HG03280 (cell line): ENCODE results near the gene CAMTA1.

ENCODE experiments used
- ATAC-seq: cut with Tn5 transposase; IDR thresholded peaks from one replicate; pipeline ENCODE4 v1.9.1; 2021; ENCODE audit warnings: mild to moderate bottlenecking, moderate library complexity; ENCODE audit not compliant: unreplicated experiment

Gene CAMTA1

DNA sequence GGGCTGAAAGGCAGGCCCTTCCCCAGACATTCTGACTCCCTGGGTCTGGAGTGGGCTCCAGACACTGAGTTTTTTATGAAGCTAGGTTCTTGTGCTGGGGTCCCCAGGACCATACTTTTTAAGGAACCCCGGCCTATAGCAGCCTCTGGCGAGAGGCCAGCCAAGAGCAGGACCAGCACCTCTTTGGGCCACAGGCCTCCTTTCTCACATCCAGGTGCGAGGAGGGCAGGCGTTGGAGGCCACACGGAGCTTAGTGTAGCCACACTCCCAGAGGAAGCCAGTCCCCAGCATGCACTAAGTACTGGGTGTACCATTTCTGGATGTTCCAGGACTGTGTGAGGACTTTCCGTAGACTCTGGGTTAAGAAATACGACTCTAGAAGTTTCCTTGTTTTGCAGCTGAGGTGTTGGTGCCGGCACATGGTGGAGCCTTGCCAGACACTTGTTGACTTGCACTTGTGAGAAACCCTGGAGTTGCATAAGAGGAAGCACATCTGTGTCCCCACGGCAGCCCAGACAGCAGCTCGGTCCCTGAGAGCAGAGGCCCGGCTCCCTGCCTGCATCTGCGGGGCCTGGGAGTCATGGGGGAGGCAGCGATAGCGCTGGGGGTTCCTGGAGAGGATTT lies 863.6 kb downstream of the CAMTA1 start:
- ATAC-seq: no peak

GRCh38 chr1:7650801-7651200 lies 865.5 kb downstream of the CAMTA1 start:
- no peak for ATAC-seq

DNA sequence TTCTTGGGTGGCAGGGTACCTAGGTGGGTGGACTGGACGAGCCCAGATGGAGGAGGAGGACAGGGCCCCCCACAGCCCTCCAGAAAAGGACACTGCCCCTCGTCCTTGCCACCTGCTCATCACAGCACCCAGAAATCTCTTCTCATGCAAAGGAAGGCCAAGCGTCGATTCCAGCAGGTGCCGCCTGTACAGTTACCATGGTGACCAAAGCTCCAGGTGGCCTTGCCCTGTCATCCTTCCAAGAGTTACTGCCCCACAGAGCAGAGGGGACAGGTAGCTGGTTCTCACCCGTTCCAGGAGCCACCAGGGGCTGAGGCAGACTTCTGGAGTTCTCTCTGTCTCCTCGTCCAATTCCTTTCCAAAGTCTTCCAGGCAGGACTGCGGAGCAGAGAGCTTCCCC lies 865.9 kb downstream of the CAMTA1 start:
- no peak for ATAC-seq

GRCh38 chr1:7652061-7652460 lies 866.8 kb downstream of the CAMTA1 start:
- ATAC-seq: no peak

DNA sequence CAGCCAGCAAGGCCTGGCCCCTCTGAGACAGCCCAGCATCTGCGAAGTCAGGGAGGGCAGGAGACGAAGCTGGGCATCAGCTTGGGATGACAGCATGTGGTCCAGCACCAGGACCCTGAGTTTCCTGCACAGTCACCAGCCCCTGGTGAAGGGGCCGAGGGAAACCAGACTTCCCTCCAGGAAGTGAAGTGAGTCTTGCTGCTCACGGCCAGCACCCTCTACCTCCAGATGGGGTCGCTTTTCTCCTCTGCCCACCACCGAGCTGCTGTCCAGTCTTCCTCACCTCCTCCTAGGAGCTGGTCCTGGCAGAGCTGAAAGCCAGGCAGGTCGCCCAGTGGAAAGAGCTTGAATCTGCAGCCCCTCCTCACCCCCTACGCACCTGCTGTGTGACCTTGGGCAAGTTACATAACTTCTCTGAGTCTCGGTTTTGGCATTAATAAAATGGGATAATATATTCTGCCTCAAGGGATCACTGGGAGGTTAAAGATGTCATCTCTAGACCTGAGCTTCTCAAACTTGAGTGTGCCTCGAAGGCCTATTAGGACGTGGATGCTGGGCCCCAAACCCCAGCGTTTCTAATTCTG lies 867.4 kb downstream of the CAMTA1 start:
- no peak for ATAC-seq

DNA sequence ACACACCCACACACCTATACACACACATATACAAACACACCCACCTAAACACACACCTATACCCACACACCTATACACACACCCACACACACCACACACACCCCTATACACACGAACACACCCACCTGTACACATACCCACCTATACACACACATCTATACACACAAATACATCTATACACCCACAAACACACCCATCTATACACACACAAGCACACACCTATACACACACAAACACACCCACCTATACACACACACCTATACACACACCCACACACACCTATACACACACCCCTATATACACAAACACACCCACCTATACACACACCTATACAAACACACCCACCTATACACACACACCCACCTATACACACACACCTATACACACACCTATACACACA lies 869.5 kb downstream of the CAMTA1 start:
- ATAC-seq: no peak

GRCh38 chr1:7655354-7655753 lies 870.1 kb downstream of the CAMTA1 start:
- ATAC-seq: no peak

- no peak for ATAC-seq
Measured at GRCh38 chr1:7656557-7657215, 871.4 kb downstream of the CAMTA1 start.

GRCh38 chr1:7657287-7658016 lies 872.2 kb downstream of the CAMTA1 start:
- no peak for ATAC-seq

- ATAC-seq: no peak
Measured at GRCh38 chr1:7658099-7658498, 872.8 kb downstream of the CAMTA1 start.

GRCh38 chr1:7659514-7659913 lies 874.3 kb downstream of the CAMTA1 start:
- ATAC-seq: no peak

- no peak for ATAC-seq
Measured at GRCh38 chr1:7663451-7664146, 878.3 kb downstream of the CAMTA1 start.

DNA sequence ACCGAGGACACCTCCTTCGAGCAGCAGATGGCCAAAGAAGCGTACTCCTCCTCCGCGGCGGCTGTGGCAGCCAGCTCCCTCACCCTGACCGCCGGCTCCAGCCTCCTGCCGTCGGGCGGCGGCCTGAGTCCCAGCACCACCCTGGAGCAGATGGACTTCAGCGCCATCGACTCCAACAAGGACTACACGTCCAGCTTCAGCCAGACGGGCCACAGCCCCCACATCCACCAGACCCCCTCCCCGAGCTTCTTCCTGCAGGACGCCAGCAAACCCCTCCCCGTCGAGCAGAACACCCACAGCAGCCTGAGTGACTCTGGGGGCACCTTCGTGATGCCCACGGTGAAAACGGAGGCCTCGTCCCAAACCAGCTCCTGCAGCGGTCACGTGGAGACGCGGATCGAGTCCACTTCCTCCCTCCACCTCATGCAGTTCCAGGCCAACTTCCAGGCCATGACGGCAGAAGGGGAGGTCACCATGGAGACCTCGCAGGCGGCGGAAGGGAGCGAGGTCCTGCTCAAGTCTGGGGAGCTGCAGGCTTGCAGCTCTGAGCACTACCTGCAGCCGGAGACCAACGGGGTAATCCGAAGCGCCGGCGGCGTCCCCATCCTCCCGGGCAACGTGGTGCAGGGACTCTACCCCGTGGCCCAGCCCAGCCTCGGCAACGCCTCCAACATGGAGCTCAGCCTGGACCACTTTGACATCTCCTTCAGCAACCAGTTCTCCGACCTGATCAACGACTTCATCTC lies 879.1 kb downstream of the CAMTA1 start:
- no peak for ATAC-seq

DNA sequence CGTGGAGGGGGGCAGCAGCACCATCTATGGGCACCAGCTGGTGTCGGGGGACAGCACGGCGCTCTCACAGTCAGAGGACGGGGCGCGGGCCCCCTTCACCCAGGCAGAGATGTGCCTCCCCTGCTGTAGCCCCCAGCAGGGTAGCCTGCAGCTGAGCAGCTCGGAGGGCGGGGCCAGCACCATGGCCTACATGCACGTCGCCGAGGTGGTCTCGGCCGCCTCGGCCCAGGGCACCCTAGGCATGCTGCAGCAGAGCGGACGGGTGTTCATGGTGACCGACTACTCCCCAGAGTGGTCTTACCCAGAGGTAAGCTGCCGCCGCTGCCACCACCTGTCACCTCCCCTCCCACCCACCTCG lies 879.6 kb downstream of the CAMTA1 start:
- no peak for ATAC-seq

- no peak for ATAC-seq
Measured at GRCh38 chr1:7666249-7666648, 881.0 kb downstream of the CAMTA1 start.

GRCh38 chr1:7667159-7667558 lies 881.9 kb downstream of the CAMTA1 start:
- no peak for ATAC-seq

DNA sequence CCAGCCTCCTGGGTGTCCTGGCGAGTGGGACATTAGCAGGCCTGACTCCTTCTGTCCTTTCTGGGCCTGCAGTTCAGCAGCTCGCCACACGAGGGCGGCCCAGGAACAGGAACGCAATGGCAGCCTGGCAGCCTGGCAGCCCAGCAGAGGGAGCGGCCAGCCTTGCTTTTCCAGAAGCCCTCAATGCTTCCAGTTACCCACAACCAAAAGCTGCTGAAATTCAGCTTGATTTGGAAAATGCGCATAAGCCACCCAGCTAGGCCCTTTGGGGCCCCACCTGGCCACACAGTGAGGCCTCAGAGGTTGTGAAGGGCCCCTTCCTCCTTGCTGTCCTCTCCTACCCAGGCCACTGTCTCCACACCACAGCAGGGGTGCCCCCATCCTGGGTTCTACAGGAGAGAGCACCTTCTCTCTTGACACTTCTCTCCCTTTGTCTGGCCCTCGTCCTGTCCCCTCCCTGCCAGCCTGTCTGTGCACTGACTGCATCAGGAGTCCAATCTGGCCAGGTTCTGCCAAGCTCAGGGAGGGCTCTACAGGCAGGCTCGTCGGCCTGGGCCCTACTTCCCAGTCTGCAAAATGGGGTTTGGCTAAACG lies 882.5 kb downstream of the CAMTA1 start:
- ATAC-seq: no peak

- ATAC-seq: no peak
Measured at GRCh38 chr1:7669559-7670311, 884.5 kb downstream of the CAMTA1 start.

DNA sequence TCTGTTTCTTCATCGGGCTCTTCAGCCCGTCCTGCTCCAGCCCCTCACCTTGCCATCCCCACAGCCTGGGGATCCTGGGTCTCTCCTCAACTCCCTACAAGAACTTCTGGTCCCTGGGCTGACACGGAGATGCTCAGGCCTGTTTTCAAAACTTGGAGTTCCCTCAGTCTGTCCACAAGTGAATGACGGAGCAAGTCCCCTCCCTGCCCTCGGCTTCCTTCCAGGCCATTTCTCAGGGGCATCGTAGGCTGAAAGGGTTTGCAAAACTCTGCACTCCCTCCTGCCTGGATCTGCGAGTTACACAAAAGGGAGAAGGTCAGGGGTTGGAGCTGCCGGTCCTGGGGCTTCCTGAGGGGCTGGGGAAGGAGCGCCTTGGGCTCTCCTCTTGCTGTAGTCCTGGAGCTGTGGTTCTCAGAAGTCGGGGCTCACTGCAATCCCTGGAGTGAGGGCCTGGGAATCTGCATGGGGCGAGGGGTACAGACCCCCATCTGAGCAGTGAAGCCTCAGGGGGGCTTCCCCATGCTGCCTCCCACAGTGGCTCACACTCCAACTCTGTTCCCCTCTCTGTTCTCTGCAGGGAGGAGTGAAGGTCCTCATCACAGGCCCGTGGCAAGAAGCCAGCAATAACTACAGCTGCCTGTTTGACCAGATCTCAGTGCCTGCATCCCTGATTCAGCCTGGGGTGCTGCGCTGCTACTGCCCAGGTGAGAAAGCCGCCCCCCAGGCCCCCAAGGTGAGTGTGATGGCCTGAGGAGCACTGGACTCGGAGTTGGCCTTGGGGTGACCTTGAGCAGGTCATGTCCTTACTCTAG lies 885.3 kb downstream of the CAMTA1 start:
- no peak for ATAC-seq
